Colonic mucosa (tissue), 4 donors: ENCODE results near the gene TNFRSF21. TPM values are rescaled to one million over a fixed set of nuclear protein-coding genes. Genes with fewer than 3 reads are reported as not detected.
"Not testable (repeated sequence)": the region's sequence is repeated elsewhere in the genome, so short reads cannot be mapped to it uniquely, and the experiment has no call there.

Experiments used
- DNase-seq: peaks from one replicate; pipeline ENCODE4 v3.0.0-alpha.2; 2020
- H3K27ac ChIP-seq: fragments of 200-600 bp; one replicate; pipeline ENCODE4 v1.8.0; 2021
- H3K27me3 ChIP-seq: fragments of 200-600 bp; one replicate; pipeline ENCODE4 v1.8.0; 2021
- H3K36me3 ChIP-seq: fragments of 200-600 bp; one replicate; pipeline ENCODE4 v1.8.0; 2021
- H3K4me1 ChIP-seq: fragments of 200-600 bp; one replicate; pipeline ENCODE4 v1.8.0; 2021; ENCODE audit warnings: mild to moderate bottlenecking
- H3K4me3 ChIP-seq: fragments of 200-600 bp; one replicate; pipeline ENCODE4 v1.8.0; 2021
- H3K9ac ChIP-seq, 2 donors: one replicate each; pipeline ENCODE4 v1.7.0; 2013; ENCODE audit warnings: control low read depth in 2 of 2, low read depth in 2 of 2, low read length in 2 of 2
- H3K9me3 ChIP-seq: fragments of 200-600 bp; one replicate; pipeline ENCODE4 v1.8.0; 2021
- CTCF ChIP-seq: fragments of 200-600 bp; IDR thresholded peaks from one replicate; pipeline ENCODE4 v1.8.0; 2022; ENCODE audit warnings: antibody characterized with exemption, mild to moderate bottlenecking
- intact Hi-C: fragments of 100-400 bp; cut with DNase I; formaldehyde crosslinking; loops from one replicate; pipeline ENCODE4 v1.14.1; 2022
- total RNA-seq, 2 donors: library from RNA; stranded (reverse); fragmentation: NEBNext Ultra II Directional in 1 of 2; extraction: Animal tissue kit (Norgen Biotek cat#: 25700) in 1 of 2; gene quantifications; one replicate each; pipeline ENCODE4 v1.2.1, GENCODE V29; 2021
- donor health status: healthy.
- donor health status: DM: no; HTN: no; CAD: no.
- donor health status: DM: no; HTN: no; CAD: no.

The TNFRSF21 gene
- total RNA-seq, 2 donors from 2014 or later: 74.0 to 102 TPM

- H3K4me1 ChIP-seq: no peaks in the 10 kb centered on the region
- H3K9ac ChIP-seq: no peak overlapping the region
- no peak overlapping the region for H3K4me3 ChIP-seq
- no peak for DNase-seq
- no peak for TF ChIP-seq CTCF
- no peak overlapping the region for H3K27ac ChIP-seq
- H3K9me3 ChIP-seq: no peaks in the 10 kb centered on the region
- H3K36me3 ChIP-seq: no peaks in the 10 kb centered on the region
- intact Hi-C loops: no loop called here
- no peaks in the 10 kb centered on the region for H3K27me3 ChIP-seq
These were observed 25.8 kb upstream of the TNFRSF21 start for GRCh38 chr6:47335466-47335865.

- H3K4me3 ChIP-seq: no peak overlapping the region
- no peaks in the 10 kb centered on the region for H3K9me3 ChIP-seq
- TF ChIP-seq CTCF: no peak
- no peak overlapping the region for H3K9ac ChIP-seq
- no peaks in the 10 kb centered on the region for H3K27me3 ChIP-seq
- no peaks in the 10 kb centered on the region for H3K36me3 ChIP-seq
- no peak for DNase-seq
- H3K27ac ChIP-seq: no peak overlapping the region
- no peaks in the 10 kb centered on the region for H3K4me1 ChIP-seq
- intact Hi-C loops: no loop called here
These were observed 24.6 kb upstream of the TNFRSF21 start for GRCh38 chr6:47334334-47334733.

- H3K4me3 ChIP-seq, H3K36me3 ChIP-seq, H3K9ac ChIP-seq, DNase-seq, H3K27ac ChIP-seq, H3K27me3 ChIP-seq, H3K4me1 ChIP-seq, intact Hi-C loops, H3K9me3 ChIP-seq: not testable (repeated sequence)
These were observed 18.9 kb upstream of the TNFRSF21 start for GRCh38 chr6:47328606-47329005.

DNA sequence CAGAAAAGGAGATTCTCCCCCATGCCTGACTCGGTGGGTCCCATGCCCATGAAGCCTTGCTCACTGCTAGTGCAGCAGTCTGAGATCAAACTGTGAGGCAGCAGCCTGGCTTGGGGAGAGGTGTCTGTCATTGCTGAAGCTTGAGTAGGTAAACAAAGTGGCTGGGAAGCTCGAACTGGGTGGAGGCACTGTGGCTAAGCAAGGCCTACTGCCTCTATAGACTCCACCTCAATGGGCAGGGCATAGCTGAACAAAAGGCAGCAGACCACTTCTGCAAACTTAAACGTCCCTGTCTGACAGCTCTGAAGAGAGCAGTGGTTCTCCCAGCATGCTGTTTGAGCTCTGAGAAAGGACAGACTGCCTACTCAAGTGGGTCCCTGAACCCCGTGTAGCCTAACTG is 18.4 kb upstream of the TNFRSF21 start:
- DNase-seq, intact Hi-C loops, H3K9me3 ChIP-seq, H3K4me3 ChIP-seq, H3K27ac ChIP-seq, H3K9ac ChIP-seq, H3K27me3 ChIP-seq, H3K4me1 ChIP-seq, H3K36me3 ChIP-seq: not testable (repeated sequence)

- DNase-seq: no peak
- Histone ChIP-seq H3K9me3 (no peaks in the 10 kb centered on the region), H3K9ac (no peak overlapping the region), H3K27ac (no peak overlapping the region), H3K4me3 (no peak overlapping the region), H3K27me3 (no peaks in the 10 kb centered on the region), H3K4me1 (no peaks in the 10 kb centered on the region), H3K36me3 (no peaks in the 10 kb centered on the region)
- no peak for TF ChIP-seq CTCF
- intact Hi-C loops: no loop called here
These were observed 14.2 kb upstream of the TNFRSF21 start for GRCh38 chr6:47323887-47324286.

DNA sequence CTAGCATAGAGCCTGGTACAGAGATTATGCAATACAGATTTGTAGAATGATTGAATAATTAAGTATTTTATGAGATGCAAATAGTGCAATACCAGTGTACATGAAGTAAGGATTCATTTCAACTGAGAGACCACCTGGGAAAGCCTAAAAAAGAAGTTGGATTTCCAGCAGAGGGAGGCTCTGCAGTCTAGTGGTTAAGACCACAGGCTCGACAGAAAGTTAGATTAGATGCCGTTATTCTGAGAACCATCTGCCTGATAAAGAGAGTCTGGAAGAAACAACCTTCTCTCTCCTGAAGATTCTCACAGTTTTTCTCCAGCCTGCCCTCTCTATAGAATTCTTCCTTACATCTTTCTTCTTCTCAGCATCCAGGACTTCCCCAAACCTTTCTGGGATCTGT is 13.6 kb upstream of the TNFRSF21 start:
- Histone ChIP-seq H3K4me3 (no peak overlapping the region), H3K9me3 (no peaks in the 10 kb centered on the region), H3K27ac (no peak overlapping the region), H3K4me1 (no peaks in the 10 kb centered on the region), H3K9ac (no peak overlapping the region), H3K36me3 (no peaks in the 10 kb centered on the region), H3K27me3 (no peaks in the 10 kb centered on the region)
- DNase-seq: no peak
- intact Hi-C loops: no loop called here
- TF ChIP-seq CTCF: no peak

DNA sequence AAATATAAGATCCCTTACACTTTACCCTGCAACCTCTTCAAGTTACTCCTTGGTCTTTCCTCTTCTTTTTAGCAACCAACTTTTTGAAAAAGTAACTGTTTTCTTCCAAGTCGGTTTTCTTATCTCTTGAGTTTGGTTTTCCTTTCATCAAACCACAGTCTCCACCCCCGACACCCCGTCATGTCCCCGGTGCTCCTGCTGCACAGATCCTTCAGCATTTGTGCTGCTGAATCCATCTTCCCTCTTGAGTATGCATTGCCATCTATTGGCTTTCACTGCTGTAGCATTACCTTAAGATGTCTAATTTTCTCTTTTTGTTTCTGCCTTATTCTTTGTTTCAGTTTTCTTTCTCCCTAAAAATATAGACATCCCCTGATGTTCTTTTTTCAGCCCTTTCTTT is 11.9 kb upstream of the TNFRSF21 start:
- Histone ChIP-seq H3K27me3 (no peaks in the 10 kb centered on the region), H3K4me3 (no peak overlapping the region), H3K9ac (no peak overlapping the region), H3K36me3 (no peaks in the 10 kb centered on the region), H3K27ac (no peak overlapping the region), H3K9me3 (no peaks in the 10 kb centered on the region), H3K4me1 (no peaks in the 10 kb centered on the region)
- intact Hi-C loops: no loop called here
- no peak for DNase-seq
- TF ChIP-seq CTCF: no peak
